Esophagus muscularis mucosa (tissue), 4 donors: ENCODE data around the gene TRIM54. TPM values are rescaled to one million over a fixed set of nuclear protein-coding genes. Genes with fewer than 3 reads are reported as not detected.
"Not testable (repeated sequence)": the region's sequence is repeated elsewhere in the genome, so short reads cannot be mapped to it uniquely, and the experiment has no call there.

ENCODE experiments used
- DNase-seq: peaks from one replicate; pipeline ENCODE4 v3.0.0-alpha.2; 2017; ENCODE audit errors: extremely low spot score
- H3K27ac ChIP-seq, 4 donors: fragments of 200-600 bp; sonication (generic); replicated peaks in 1 of 4; 1 replicate in 3 of 4; 2 replicates in 1 of 4; pipeline ENCODE4 v1.5.1; 2016 to 2019; ENCODE audit warnings: mild to moderate bottlenecking in 1 of 4
- H3K27me3 ChIP-seq, 4 donors: fragments of 200-600 bp; sonication (generic); one replicate each; pipeline versions ENCODE4 v1.5.1 to v1.6.0; 2016 to 2019
- H3K36me3 ChIP-seq, 4 donors: fragments of 200-600 bp; sonication (generic); one replicate each; pipeline ENCODE4 v1.5.1; 2016 to 2019
- H3K4me1 ChIP-seq, 4 donors: fragments of 200-600 bp; sonication (generic); one replicate each; pipeline ENCODE4 v1.5.1; 2016 to 2019
- H3K4me3 ChIP-seq, 4 donors: fragments of 200-600 bp; sonication (generic); 1 replicate in 2 of 4; 2 replicates in 2 of 4; pipeline ENCODE4 v1.5.1; 2016 to 2019; ENCODE audit warnings: mild to moderate bottlenecking in 4 of 4, moderate library complexity in 1 of 4
- H3K9me3 ChIP-seq, 4 donors: fragments of 200-600 bp; sonication (generic); 1 replicate in 3 of 4; 2 replicates in 1 of 4; pipeline ENCODE4 v1.5.1; 2016 to 2019
- CTCF ChIP-seq, 3 experiments: fragments of 200-600 bp in 2 of 3; fragments of 450-650 bp in 1 of 3; sonication (generic) in 2 of 3; IDR thresholded peaks; one replicate each; pipeline ENCODE4 v1.5.1; 2017 to 2019; ENCODE audit warnings: antibody characterized with exemption in 3 of 3, mild to moderate bottlenecking in 2 of 3, moderate library complexity in 1 of 3
- EP300 ChIP-seq: sonication (generic); formaldehyde crosslinking; IDR thresholded peaks from one replicate; pipeline ENCODE4 v1.6.1; 2017; ENCODE audit warnings: antibody characterized with exemption
- POLR2A ChIP-seq: fragments of 450-650 bp; IDR thresholded peaks from one replicate; pipeline ENCODE4 v1.6.1; 2017; ENCODE audit warnings: antibody characterized with exemption, moderate library complexity, mild to moderate bottlenecking, low read depth
- POLR2AphosphoS5 ChIP-seq, 2 donors: sonication (generic); formaldehyde crosslinking; IDR thresholded peaks; one replicate each; pipeline ENCODE4 v1.6.1; 2017; ENCODE audit warnings: antibody characterized with exemption in 2 of 2
- WGBS: methylation state at CpG from one replicate; pipeline ENCODE4 v1.1.5; 2018; 5-methylcytosine and 5-hydroxymethylcytosine counted together
- intact Hi-C: fragments of 100-400 bp; cut with DNase I; formaldehyde crosslinking; loops from one replicate; pipeline ENCODE4 v1.15.1; 2023
- total RNA-seq, 4 donors: library from RNA; depleted of rRNA; stranded (reverse); fragments of >200 nt; gene quantifications; one replicate each; pipeline versions ENCODE4 v1.1.0 to v1.2.1, GENCODE V29; 2016

Gene TRIM54
- total RNA-seq, 4 donors from 2014 or later = 0.32 TPM; not detected in 3

GRCh38 chr2:27336173-27336572 is 53.9 kb downstream of the TRIM54 start:
- no peak for DNase-seq
- no peak for TF ChIP-seq POLR2AphosphoS5 (IDR thresholded peaks at IDR 0.05)
- TF ChIP-seq POLR2A = no peak
- TF ChIP-seq CTCF (IDR thresholded peaks at IDR 0.05) = no peak
- no peaks in the 10 kb centered on the region for H3K9me3 ChIP-seq
- no peak overlapping the region for H3K27ac ChIP-seq
- no peak overlapping the region for H3K4me3 ChIP-seq
- WGBS = 91% methylated on average over 7 of the region's 7 CpGs
- H3K4me1 ChIP-seq = no peaks in the 10 kb centered on the region
- peaks cover 41 to 100% (median 97%) of the 10 kb centered on the region in 4 donors for H3K36me3 ChIP-seq
- intact Hi-C loops = no loop called here
- H3K27me3 ChIP-seq = no peaks in the 10 kb centered on the region

- Histone ChIP-seq H3K9me3 (no peaks in the 10 kb centered on the region), H3K27me3 (no peaks in the 10 kb centered on the region), H3K27ac (no peak overlapping the region), H3K36me3 (peaks cover 4 to 30% (median 10%) of the 10 kb centered on the region in 4 donors), H3K4me1 (peaks cover 0 to 22% (median 11%) of the 10 kb centered on the region in 4 donors), H3K4me3 (no peak overlapping the region)
- no peak for DNase-seq
- WGBS = 100% methylated on average over 1 of the region's 2 CpGs
- intact Hi-C loops = no loop called here
- TF ChIP-seq CTCF (IDR thresholded peaks at IDR 0.05) (no peak), POLR2A (no peak), EP300 (no peak), POLR2AphosphoS5 (IDR thresholded peaks at IDR 0.05) (no peak)
These were observed 65.4 kb downstream of the TRIM54 start for GRCh38 chr2:27347641-27348040.

GRCh38 chr2:27350106-27350693 is 68.0 kb downstream of the TRIM54 start:
- H3K4me1 ChIP-seq = peaks cover 12 to 36% (median 22%) of the 10 kb centered on the region in 4 donors
- H3K4me3 ChIP-seq = no peak overlapping the region
- TF ChIP-seq POLR2AphosphoS5 (IDR thresholded peaks at IDR 0.05) = no peak
- no peak for TF ChIP-seq EP300
- TF ChIP-seq CTCF (IDR thresholded peaks at IDR 0.05) = no peak
- no peaks in the 10 kb centered on the region for H3K27me3 ChIP-seq
- no peak overlapping the region for H3K27ac ChIP-seq
- peaks cover 0 to 22% (median 2%) of the 10 kb centered on the region in 4 donors for H3K36me3 ChIP-seq
- WGBS = 94% methylated on average over 7 of the region's 7 CpGs
- DNase-seq = no peak
- intact Hi-C loops = no loop called here
- H3K9me3 ChIP-seq = no peaks in the 10 kb centered on the region

GRCh38 chr2:27351802-27352598 is 69.8 kb downstream of the TRIM54 start:
- H3K27me3 ChIP-seq = no peaks in the 10 kb centered on the region

GRCh38 chr2:27353386-27353761 is 71.1 kb downstream of the TRIM54 start:
- H3K9me3 ChIP-seq, H3K27me3 ChIP-seq, H3K4me3 ChIP-seq, H3K27ac ChIP-seq, intact Hi-C loops, DNase-seq: not testable (repeated sequence)
- Histone ChIP-seq H3K4me1 (peaks cover 26 to 50% (median 38%) of the 10 kb centered on the region in 4 donors), H3K36me3 (peaks cover 0 to 14% (median 2%) of the 10 kb centered on the region in 4 donors)
- WGBS = 94% methylated on average over 5 of the region's 5 CpGs

More at GRCh38 chr2:27351802-27352598, 69.8 kb downstream of the TRIM54 start:
- peaks cover 0 to 22% (median 2%) of the 10 kb centered on the region in 4 donors for H3K36me3 ChIP-seq
- H3K4me3 ChIP-seq = no peak overlapping the region
- intact Hi-C loops = no loop called here
- peaks cover 16 to 45% (median 31%) of the 10 kb centered on the region in 4 donors for H3K4me1 ChIP-seq
- no peak for DNase-seq
- WGBS = 78% methylated on average over 6 of the region's 6 CpGs
- no peaks in the 10 kb centered on the region for H3K9me3 ChIP-seq
- no peak overlapping the region for H3K27ac ChIP-seq
- TF ChIP-seq EP300 = no peak
